ENCODE data around the gene GRAP2.

Gene GRAP2

DNA sequence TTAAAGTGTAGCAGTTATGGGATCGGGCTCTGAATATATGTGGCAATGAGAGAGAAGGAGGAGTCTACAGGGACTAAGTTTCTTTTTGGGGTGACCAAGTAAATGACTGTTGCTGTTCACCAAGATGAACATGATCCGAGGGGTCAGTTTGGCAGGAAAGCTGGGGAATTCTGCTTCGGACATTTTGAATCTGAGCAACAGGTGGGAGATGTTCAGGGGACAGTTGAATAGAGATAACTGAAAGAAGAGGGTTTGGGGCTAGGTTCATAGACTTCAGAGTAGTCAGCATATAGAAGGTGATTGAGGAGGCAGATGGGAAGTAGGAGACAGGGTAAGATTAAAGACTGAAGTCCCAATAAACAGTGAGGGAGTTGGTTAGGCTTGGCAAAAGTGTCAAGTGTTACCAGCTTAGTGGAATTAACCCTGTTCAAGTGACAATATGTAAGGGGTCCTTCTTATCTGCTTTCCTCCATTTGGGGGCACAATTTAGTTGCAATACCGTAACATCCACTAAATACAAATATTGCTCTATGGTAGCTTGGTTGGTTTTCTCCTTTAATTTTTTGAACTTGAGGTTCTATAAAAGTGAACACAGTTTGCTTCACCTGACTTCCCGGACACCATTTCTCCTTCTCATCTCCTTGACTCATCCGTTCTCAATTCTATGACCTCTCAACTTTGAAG lies 4.4 kb upstream of the GRAP2 start:
- Histone ChIP-seq H2AFZ (ENCODE audit: low read length) (no peak overlapping the region), H3K4me2 (ENCODE audit: low read depth, low read length, poor library complexity, severe bottlenecking) (no peak overlapping the region), H4K20me1 (ENCODE audit: insufficient read depth, low read length, poor library complexity, severe bottlenecking) (no peaks in the 10 kb centered on the region), H3K9ac (ENCODE audit: low read depth, low read length, poor library complexity, severe bottlenecking) (no peak overlapping the region), H3K36me3 (ENCODE audit: insufficient read depth, low read length) (no peaks in the 10 kb centered on the region), H3K27me3 (ENCODE audit: insufficient read depth, low read length, poor library complexity, severe bottlenecking) (no peaks in the 10 kb centered on the region), H3F3A (ENCODE audit: low read depth) (peaks cover 9% of the 10 kb centered on the region; the same call in 1 of the 2 replicates), H3K9me3 (ENCODE audit: insufficient read depth, low read depth, low read length) (no peaks in the 10 kb centered on the region), H3K4me3 (ENCODE audit: low read length, poor library complexity, severe bottlenecking) (no peak overlapping the region), H3K4me1 (ENCODE audit: insufficient read depth, low read length, poor library complexity, severe bottlenecking) (peaks cover 48% of the 10 kb centered on the region), H3K79me2 (ENCODE audit: insufficient read depth, low read length) (peaks cover 19% of the 10 kb centered on the region), H3K9me2 (replicated peaks; ENCODE audit: low read depth, low read length) (no peaks in the 10 kb centered on the region)
- no peak for TF ChIP-seq EZH2phosphoT487 (IDR thresholded peaks at IDR 0.05; ENCODE audit: borderline replicate concordance)
- TF ChIP-seq, protein P1, sequence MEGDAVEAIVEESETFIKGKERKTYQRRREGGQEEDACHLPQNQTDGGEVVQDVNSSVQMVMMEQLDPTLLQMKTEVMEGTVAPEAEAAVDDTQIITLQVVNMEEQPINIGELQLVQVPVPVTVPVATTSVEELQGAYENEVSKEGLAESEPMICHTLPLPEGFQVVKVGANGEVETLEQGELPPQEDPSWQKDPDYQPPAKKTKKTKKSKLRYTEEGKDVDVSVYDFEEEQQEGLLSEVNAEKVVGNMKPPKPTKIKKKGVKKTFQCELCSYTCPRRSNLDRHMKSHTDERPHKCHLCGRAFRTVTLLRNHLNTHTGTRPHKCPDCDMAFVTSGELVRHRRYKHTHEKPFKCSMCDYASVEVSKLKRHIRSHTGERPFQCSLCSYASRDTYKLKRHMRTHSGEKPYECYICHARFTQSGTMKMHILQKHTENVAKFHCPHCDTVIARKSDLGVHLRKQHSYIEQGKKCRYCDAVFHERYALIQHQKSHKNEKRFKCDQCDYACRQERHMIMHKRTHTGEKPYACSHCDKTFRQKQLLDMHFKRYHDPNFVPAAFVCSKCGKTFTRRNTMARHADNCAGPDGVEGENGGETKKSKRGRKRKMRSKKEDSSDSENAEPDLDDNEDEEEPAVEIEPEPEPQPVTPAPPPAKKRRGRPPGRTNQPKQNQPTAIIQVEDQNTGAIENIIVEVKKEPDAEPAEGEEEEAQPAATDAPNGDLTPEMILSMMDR (conservative IDR thresholded peaks at IDR 0.05; ENCODE audit: low read length), result peak; percentile 59

DNA sequence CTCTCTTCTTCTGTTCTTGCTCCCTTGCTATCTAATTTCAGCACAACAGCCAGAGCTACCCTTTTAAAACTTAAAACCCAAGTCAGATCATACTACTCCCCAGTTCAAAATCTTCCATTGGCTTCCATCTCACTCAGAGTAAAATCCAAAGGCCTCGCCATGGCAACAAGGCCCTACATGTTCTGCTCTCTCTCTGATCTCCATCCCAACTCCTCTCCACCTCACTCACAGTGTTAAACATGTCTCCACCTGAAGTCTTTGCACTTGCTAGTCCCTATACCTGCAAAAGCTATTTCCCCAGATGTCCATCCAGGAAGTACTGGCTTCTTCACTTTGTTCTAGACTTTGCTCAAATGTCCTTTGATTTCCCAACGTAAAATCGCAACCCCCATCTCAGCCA lies 3.0 kb upstream of the GRAP2 start:
- no peak for TF ChIP-seq EZH2phosphoT487 (IDR thresholded peaks at IDR 0.05; ENCODE audit: borderline replicate concordance)
- TF ChIP-seq, protein P1 (conservative IDR thresholded peaks at IDR 0.05; ENCODE audit: low read length), result no peak
- peaks cover 9% of the 10 kb centered on the region; the same call in 1 of the 2 replicates for H3F3A ChIP-seq (ENCODE audit: low read depth)
- H3K4me3 ChIP-seq (ENCODE audit: low read length, poor library complexity, severe bottlenecking), result no peak overlapping the region
- no peaks in the 10 kb centered on the region for H3K27me3 ChIP-seq (ENCODE audit: insufficient read depth, low read length, poor library complexity, severe bottlenecking)
- H3K9me3 ChIP-seq (ENCODE audit: insufficient read depth, low read depth, low read length), result no peaks in the 10 kb centered on the region
- H3K9me2 ChIP-seq (replicated peaks; ENCODE audit: low read depth, low read length), result no peaks in the 10 kb centered on the region
- H3K4me2 ChIP-seq (ENCODE audit: low read depth, low read length, poor library complexity, severe bottlenecking), result no peak overlapping the region
- no peaks in the 10 kb centered on the region for H4K20me1 ChIP-seq (ENCODE audit: insufficient read depth, low read length, poor library complexity, severe bottlenecking)
- peaks cover 47% of the 10 kb centered on the region for H3K4me1 ChIP-seq (ENCODE audit: insufficient read depth, low read length, poor library complexity, severe bottlenecking)
- no peak overlapping the region for H3K9ac ChIP-seq (ENCODE audit: low read depth, low read length, poor library complexity, severe bottlenecking)
- H3K36me3 ChIP-seq (ENCODE audit: insufficient read depth, low read length), result no peaks in the 10 kb centered on the region
- H2AFZ ChIP-seq (ENCODE audit: low read length), result peak overlapping the region; percentile 42; the same call in 1 of the 2 replicates
- H3K79me2 ChIP-seq (ENCODE audit: insufficient read depth, low read length), result peaks cover 33% of the 10 kb centered on the region

GRCh38 chr22:39898997-39899396 lies 1.9 kb upstream of the GRAP2 start:
- peak overlapping the region; percentile 94 for H3K4me2 ChIP-seq (ENCODE audit: low read depth, low read length, poor library complexity, severe bottlenecking)

More at GRCh38 chr22:39898997-39899396, 1.9 kb upstream of the GRAP2 start:
- no peaks in the 10 kb centered on the region for H3K27me3 ChIP-seq (ENCODE audit: insufficient read depth, low read length, poor library complexity, severe bottlenecking)
- no peak overlapping the region for H3K4me3 ChIP-seq (ENCODE audit: low read length, poor library complexity, severe bottlenecking)
- no peaks in the 10 kb centered on the region for H3K9me3 ChIP-seq (ENCODE audit: insufficient read depth, low read depth, low read length)
- H3F3A ChIP-seq (ENCODE audit: low read depth), result peaks cover 9% of the 10 kb centered on the region; the same call in 1 of the 2 replicates
- no peaks in the 10 kb centered on the region for H3K9me2 ChIP-seq (replicated peaks; ENCODE audit: low read depth, low read length)
- no peak overlapping the region for H2AFZ ChIP-seq (ENCODE audit: low read length)
- H3K4me1 ChIP-seq (ENCODE audit: insufficient read depth, low read length, poor library complexity, severe bottlenecking), result peaks cover 50% of the 10 kb centered on the region
- H3K36me3 ChIP-seq (ENCODE audit: insufficient read depth, low read length), result no peaks in the 10 kb centered on the region
- H3K79me2 ChIP-seq (ENCODE audit: insufficient read depth, low read length), result peaks cover 44% of the 10 kb centered on the region
- TF ChIP-seq, protein P1 (conservative IDR thresholded peaks at IDR 0.05; ENCODE audit: low read length), result no peak
- TF ChIP-seq EZH2phosphoT487 (IDR thresholded peaks at IDR 0.05; ENCODE audit: borderline replicate concordance), result no peak
- H4K20me1 ChIP-seq (ENCODE audit: insufficient read depth, low read length, poor library complexity, severe bottlenecking), result no peaks in the 10 kb centered on the region
- peak overlapping the region; percentile 96 for H3K9ac ChIP-seq (ENCODE audit: low read depth, low read length, poor library complexity, severe bottlenecking)

Measured in Loucy (cell line).